A673 (cell line): ENCODE results near the gene FBLN1. TPM values are rescaled to one million over a fixed set of nuclear protein-coding genes. Genes with fewer than 3 reads are reported as not detected.

Experiments
- BruUV-seq: library from RNA; stranded (reverse); fragments of 400-500 nt; replicated peaks from 2 replicates; lab custom pipeline; 2021; lab: Mats Ljungman, UMichigan
- CTCF ChIA-PET: fragments of 300-600 bp; sonication (Branson Sonifier 250); formaldehyde crosslinking; loops from one replicate; lab custom pipeline; 2022; ENCODE audit warnings: antibody characterized with exemption; lab: Charles Lee
- POLR2A ChIA-PET: fragments of 300-600 bp; sonication (Branson Sonifier 250); formaldehyde crosslinking; loops from one replicate; lab custom pipeline; 2022; ENCODE audit warnings: antibody characterized with exemption; ENCODE audit not compliant: low non-redundant PET; lab: Charles Lee
- DNase-seq: peaks from one replicate; pipeline ENCODE4 v3.0.0-alpha.2; 2015; ENCODE audit warnings: low spot score
- H3K27ac ChIP-seq: fragments of 200-600 bp; sonication (generic); 2 replicates; pipeline ENCODE4 v1.5.1; 2016; ENCODE audit warnings: mixed run types, low read depth, mild to moderate bottlenecking, mixed read lengths, antibody characterized with exemption, low read length; ENCODE audit not compliant: poor library complexity, severe bottlenecking
- H3K27me3 ChIP-seq: fragments of 200-600 bp; sonication (generic); replicated peaks from 2 replicates; pipeline ENCODE4 v1.6.1; 2017; ENCODE audit warnings: mixed run types, low read depth, mild to moderate bottlenecking, mixed read lengths, antibody characterized with exemption, low read length; ENCODE audit not compliant: insufficient read depth, poor library complexity
- H3K36me3 ChIP-seq: fragments of 200-600 bp; sonication (generic); 2 replicates; pipeline ENCODE4 v1.6.1; 2016; ENCODE audit warnings: mixed run types, mild to moderate bottlenecking, mixed read lengths, antibody characterized with exemption, low read length; ENCODE audit not compliant: insufficient read depth, poor library complexity, severe bottlenecking
- H3K4me1 ChIP-seq: fragments of 200-600 bp; sonication (generic); 2 replicates; pipeline ENCODE4 v1.6.1; 2017; ENCODE audit warnings: mixed run types, mild to moderate bottlenecking, mixed read lengths, antibody characterized with exemption, low read length; ENCODE audit not compliant: insufficient read depth, poor library complexity, severe bottlenecking
- H3K4me3 ChIP-seq: fragments of 200-600 bp; sonication (generic); 2 replicates; pipeline ENCODE4 v1.5.1; 2016; ENCODE audit warnings: low read depth, mixed run types, mild to moderate bottlenecking, mixed read lengths, low read length; ENCODE audit not compliant: poor library complexity, severe bottlenecking
- H3K9me3 ChIP-seq: fragments of 200-600 bp; sonication (generic); 2 replicates; pipeline ENCODE4 v1.6.1; 2016; ENCODE audit warnings: mixed run types, low read depth, mild to moderate bottlenecking, mixed read lengths, antibody characterized with exemption, low read length; ENCODE audit not compliant: poor library complexity, severe bottlenecking
- CTCF ChIP-seq: fragments of 300-800, 200-600 bp; sonication (generic); conservative IDR thresholded peaks from 2 replicates; pipeline ENCODE4 v1.5.1; 2017; ENCODE audit warnings: low read depth, mild to moderate bottlenecking, antibody characterized with exemption, low read length, moderate library complexity, mixed read lengths
- EZH2 ChIP-seq: fragments of 200-600 bp; sonication (generic); IDR thresholded peaks from 2 replicates; pipeline ENCODE4 v1.6.1; 2017; ENCODE audit warnings: borderline replicate concordance, low read depth, mild to moderate bottlenecking, mixed read lengths, antibody characterized with exemption, low read length; ENCODE audit not compliant: poor library complexity, severe bottlenecking
- intact Hi-C: fragments of 100-400 bp; cut with micrococcal nuclease; formaldehyde crosslinking; loops from one replicate; pipeline ENCODE4 v1.10.0; 2022; ENCODE audit not compliant: unreplicated experiment
- total RNA-seq: library from RNA; stranded (reverse); gene quantifications from 2 replicates; pipeline ENCODE4 v1.2.3, GENCODE V29; 2021

FBLN1 gene
- total RNA-seq, 1 experiment from 2014 or later = 96.4 TPM

- no TSS peak for BruUV-seq
- CTCF ChIA-PET = no interaction called here
- no peak overlapping the region for H3K4me3 ChIP-seq
- H3K27ac ChIP-seq = no peak overlapping the region
- no peak for TF ChIP-seq CTCF
- TF ChIP-seq EZH2 = no peak
- H3K27me3 ChIP-seq = no peaks in the 10 kb centered on the region
- intact Hi-C loops = no loop called here
- no peaks in the 10 kb centered on the region for H3K36me3 ChIP-seq
- peaks cover 11% of the 10 kb centered on the region for H3K9me3 ChIP-seq
- POLR2A ChIA-PET = interaction anchor here (0.6 kb wide), 1 partner anchor 107 kb away, joined by 3 read pairs; no protein-coding TSS in a partner anchor
- H3K4me1 ChIP-seq = no peaks in the 10 kb centered on the region
- no peak for DNase-seq
Measured at GRCh38 chr22:45483918-45484499, 18.7 kb upstream of the FBLN1 start.

GRCh38 chr22:45484742-45485141, 17.9 kb upstream of the FBLN1 start:
- CTCF ChIA-PET = no interaction called here
- Histone ChIP-seq H3K4me3 (no peak overlapping the region), H3K4me1 (no peaks in the 10 kb centered on the region), H3K9me3 (peaks cover 14% of the 10 kb centered on the region), H3K27me3 (no peaks in the 10 kb centered on the region), H3K36me3 (no peaks in the 10 kb centered on the region), H3K27ac (no peak overlapping the region)
- BruUV-seq = no TSS peak
- intact Hi-C loops = no loop called here
- POLR2A ChIA-PET = no interaction called here
- no peak for TF ChIP-seq EZH2
- TF ChIP-seq CTCF = no peak
- no peak for DNase-seq

- intact Hi-C loops = no loop called here
- Histone ChIP-seq H3K36me3 (no peaks in the 10 kb centered on the region), H3K27ac (no peak overlapping the region), H3K4me3 (no peak overlapping the region), H3K27me3 (no peaks in the 10 kb centered on the region), H3K4me1 (no peaks in the 10 kb centered on the region), H3K9me3 (peaks cover 14% of the 10 kb centered on the region)
- POLR2A ChIA-PET = no interaction called here
- TF ChIP-seq EZH2 (no peak), CTCF (no peak)
- BruUV-seq = no TSS peak
- no peak for DNase-seq
- CTCF ChIA-PET = no interaction called here
Measured at GRCh38 chr22:45485261-45485660, 17.4 kb upstream of the FBLN1 start.
